ENCODE measurements around the gene NPNT. TPM values are rescaled to one million over a fixed set of nuclear protein-coding genes. Genes with fewer than 3 reads are reported as not detected.

The NPNT gene
- polyA plus RNA-seq, 1 experiment, result not detected

DNA sequence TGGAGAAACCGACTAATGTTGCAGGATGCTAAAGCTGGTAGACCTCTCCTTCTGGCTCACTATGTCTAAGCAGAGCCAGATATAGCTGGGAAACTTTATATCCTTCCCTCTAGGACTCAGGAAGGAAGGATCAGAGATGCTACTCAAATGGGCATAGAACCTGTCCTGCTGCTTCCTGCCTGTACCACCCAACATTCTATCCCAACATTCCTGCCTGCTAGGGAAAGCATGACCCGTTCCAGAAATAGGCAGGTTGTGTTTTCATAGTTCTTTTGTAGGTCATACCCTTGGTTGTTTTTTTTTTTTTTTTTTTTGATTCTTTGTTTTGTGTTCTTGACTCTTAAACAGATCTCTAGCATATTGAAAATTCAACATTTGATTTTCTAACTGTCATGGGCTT, 5.3 kb downstream of the NPNT start:
- Histone ChIP-seq H3K27me3 (ENCODE audit: control insufficient read depth, insufficient read depth, low read length) (peaks cover 23% of the 10 kb centered on the region), H3K36me3 (ENCODE audit: control insufficient read depth, insufficient read depth, low read length) (no peaks in the 10 kb centered on the region), H3K4me3 (ENCODE audit: low read depth, low read length) (no peak overlapping the region)
- TF ChIP-seq, protein P1, sequence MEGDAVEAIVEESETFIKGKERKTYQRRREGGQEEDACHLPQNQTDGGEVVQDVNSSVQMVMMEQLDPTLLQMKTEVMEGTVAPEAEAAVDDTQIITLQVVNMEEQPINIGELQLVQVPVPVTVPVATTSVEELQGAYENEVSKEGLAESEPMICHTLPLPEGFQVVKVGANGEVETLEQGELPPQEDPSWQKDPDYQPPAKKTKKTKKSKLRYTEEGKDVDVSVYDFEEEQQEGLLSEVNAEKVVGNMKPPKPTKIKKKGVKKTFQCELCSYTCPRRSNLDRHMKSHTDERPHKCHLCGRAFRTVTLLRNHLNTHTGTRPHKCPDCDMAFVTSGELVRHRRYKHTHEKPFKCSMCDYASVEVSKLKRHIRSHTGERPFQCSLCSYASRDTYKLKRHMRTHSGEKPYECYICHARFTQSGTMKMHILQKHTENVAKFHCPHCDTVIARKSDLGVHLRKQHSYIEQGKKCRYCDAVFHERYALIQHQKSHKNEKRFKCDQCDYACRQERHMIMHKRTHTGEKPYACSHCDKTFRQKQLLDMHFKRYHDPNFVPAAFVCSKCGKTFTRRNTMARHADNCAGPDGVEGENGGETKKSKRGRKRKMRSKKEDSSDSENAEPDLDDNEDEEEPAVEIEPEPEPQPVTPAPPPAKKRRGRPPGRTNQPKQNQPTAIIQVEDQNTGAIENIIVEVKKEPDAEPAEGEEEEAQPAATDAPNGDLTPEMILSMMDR (IDR thresholded peaks at IDR 0.05; ENCODE audit: insufficient read depth, low read depth, low read length), result no peak
- no peak for DNase-seq (ENCODE audit: low read depth)
- ChIA-PET POLR2A (no interaction called here), CTCF (no interaction called here)

GRCh38 chr4:105902550-105903262, 7.4 kb downstream of the NPNT start:
- CTCF ChIA-PET, result no interaction called here
- POLR2A ChIA-PET, result no interaction called here

GRCh38 chr4:105909787-105910281, 14.6 kb downstream of the NPNT start:
- ChIA-PET POLR2A (no interaction called here), CTCF (no interaction called here)
- TF ChIP-seq, protein P1 (IDR thresholded peaks at IDR 0.05; ENCODE audit: insufficient read depth, low read depth, low read length), result no peak
- DNase-seq (ENCODE audit: low read depth), result no peak
- Histone ChIP-seq H3K4me3 (ENCODE audit: low read depth, low read length) (no peak overlapping the region), H3K36me3 (ENCODE audit: control insufficient read depth, insufficient read depth, low read length) (no peaks in the 10 kb centered on the region), H3K27me3 (ENCODE audit: control insufficient read depth, insufficient read depth, low read length) (peaks cover 2% of the 10 kb centered on the region; the same call in 1 of the 2 replicates)

More at GRCh38 chr4:105902550-105903262, 7.4 kb downstream of the NPNT start:
- Histone ChIP-seq H3K27me3 (ENCODE audit: control insufficient read depth, insufficient read depth, low read length) (peaks cover 13% of the 10 kb centered on the region), H3K36me3 (ENCODE audit: control insufficient read depth, insufficient read depth, low read length) (no peaks in the 10 kb centered on the region), H3K4me3 (ENCODE audit: low read depth, low read length) (no peak overlapping the region)
- TF ChIP-seq, protein P1 (IDR thresholded peaks at IDR 0.05; ENCODE audit: insufficient read depth, low read depth, low read length), result no peak
- DNase-seq (ENCODE audit: low read depth), result no peak

DNA sequence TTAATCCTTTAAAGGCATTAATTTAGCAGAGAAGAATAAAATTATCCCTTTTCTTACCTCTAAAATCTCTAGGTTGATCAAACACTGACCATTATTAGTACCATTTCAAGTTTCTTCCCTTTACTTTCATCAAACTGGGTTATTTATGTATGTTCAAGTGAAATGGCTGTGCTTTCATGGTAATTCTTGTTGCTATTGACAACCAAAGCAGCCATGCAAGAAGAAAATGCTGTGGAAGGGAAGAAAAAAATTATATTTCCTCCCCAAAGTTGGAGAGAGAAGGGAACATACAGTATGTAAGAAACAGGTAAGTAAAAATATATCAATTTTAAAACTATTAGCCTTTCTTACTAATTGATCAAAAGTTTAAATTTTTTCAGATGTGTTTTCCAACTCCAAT, 16.2 kb downstream of the NPNT start:
- TF ChIP-seq, protein P1 (IDR thresholded peaks at IDR 0.05; ENCODE audit: insufficient read depth, low read depth, low read length), result no peak
- no peak for DNase-seq (ENCODE audit: low read depth)
- Histone ChIP-seq H3K27me3 (ENCODE audit: control insufficient read depth, insufficient read depth, low read length) (no peaks in the 10 kb centered on the region; the same call in 1 of the 2 replicates), H3K36me3 (ENCODE audit: control insufficient read depth, insufficient read depth, low read length) (no peaks in the 10 kb centered on the region), H3K4me3 (ENCODE audit: low read depth, low read length) (no peak overlapping the region)
- CTCF ChIA-PET, result no interaction called here
- POLR2A ChIA-PET, result no interaction called here

GRCh38 chr4:105912633-105913032, 17.4 kb downstream of the NPNT start:
- ChIA-PET CTCF (no interaction called here), POLR2A (no interaction called here)
- DNase-seq (ENCODE audit: low read depth), result no peak
- Histone ChIP-seq H3K27me3 (ENCODE audit: control insufficient read depth, insufficient read depth, low read length) (no peaks in the 10 kb centered on the region; the same call in 1 of the 2 replicates), H3K36me3 (ENCODE audit: control insufficient read depth, insufficient read depth, low read length) (no peaks in the 10 kb centered on the region), H3K4me3 (ENCODE audit: low read depth, low read length) (no peak overlapping the region)
- TF ChIP-seq, protein P1 (IDR thresholded peaks at IDR 0.05; ENCODE audit: insufficient read depth, low read depth, low read length), result no peak
